ENCODE measurements around the gene AEBP2.
A peak's percentile ranks its signal among the peaks of the same experiment; 100 is the strongest.

The AEBP2 gene

GRCh38 chr12:19518209-19518608 is 78.9 kb downstream of the AEBP2 start:
- DNase-seq (ENCODE audit: low read depth in 2 of 2), result no peak
- TF ChIP-seq CTCF (IDR thresholded peaks at IDR 0.05; ENCODE audit: low read depth, low read length), result no peak
- no peak overlapping the region for H3K4me3 ChIP-seq (replicated peaks in 1 of 2; ENCODE audit: low read depth in 2 of 2, low read length in 2 of 2)

- TF ChIP-seq CTCF (IDR thresholded peaks at IDR 0.05; ENCODE audit: low read depth, low read length), result no peak
- DNase-seq (ENCODE audit: low read depth in 2 of 2), result no peak
Observed at GRCh38 chr12:19520646-19521415, 81.5 kb downstream of the AEBP2 start.

GRCh38 chr12:19525274-19525673 is 86.0 kb downstream of the AEBP2 start:
- no peak for TF ChIP-seq CTCF (IDR thresholded peaks at IDR 0.05; ENCODE audit: low read depth, low read length)
- H3K4me3 ChIP-seq (replicated peaks in 1 of 2; ENCODE audit: low read depth in 2 of 2, low read length in 2 of 2), result no peak overlapping the region
- no peak for DNase-seq (ENCODE audit: low read depth in 2 of 2)

More at GRCh38 chr12:19520646-19521415, 81.5 kb downstream of the AEBP2 start:
- no peak overlapping the region for H3K4me3 ChIP-seq (replicated peaks in 1 of 2; ENCODE audit: low read depth in 2 of 2, low read length in 2 of 2)

GRCh38 chr12:19527866-19528265 is 88.6 kb downstream of the AEBP2 start:
- H3K4me3 ChIP-seq (replicated peaks in 1 of 2; ENCODE audit: low read depth in 2 of 2, low read length in 2 of 2), result no peak overlapping the region
- no peak for TF ChIP-seq CTCF (IDR thresholded peaks at IDR 0.05; ENCODE audit: low read depth, low read length)
- peak in 1 of 2 donors; percentile 24 for DNase-seq (ENCODE audit: low read depth in 2 of 2)

GRCh38 chr12:19528750-19529149 is 89.5 kb downstream of the AEBP2 start:
- no peak for DNase-seq (ENCODE audit: low read depth in 2 of 2)
- H3K4me3 ChIP-seq (replicated peaks in 1 of 2; ENCODE audit: low read depth in 2 of 2, low read length in 2 of 2), result no peak overlapping the region
- no peak for TF ChIP-seq CTCF (IDR thresholded peaks at IDR 0.05; ENCODE audit: low read depth, low read length)

GRCh38 chr12:19529951-19530636 is 90.8 kb downstream of the AEBP2 start:
- DNase-seq (ENCODE audit: low read depth in 2 of 2), result peak; percentile 52 to 65
- no peak overlapping the region for H3K4me3 ChIP-seq (replicated peaks in 1 of 2; ENCODE audit: low read depth in 2 of 2, low read length in 2 of 2)
- no peak for TF ChIP-seq CTCF (IDR thresholded peaks at IDR 0.05; ENCODE audit: low read depth, low read length)
